ENCODE data around the gene PPFIBP1.

- TF ChIP-seq, protein P1, sequence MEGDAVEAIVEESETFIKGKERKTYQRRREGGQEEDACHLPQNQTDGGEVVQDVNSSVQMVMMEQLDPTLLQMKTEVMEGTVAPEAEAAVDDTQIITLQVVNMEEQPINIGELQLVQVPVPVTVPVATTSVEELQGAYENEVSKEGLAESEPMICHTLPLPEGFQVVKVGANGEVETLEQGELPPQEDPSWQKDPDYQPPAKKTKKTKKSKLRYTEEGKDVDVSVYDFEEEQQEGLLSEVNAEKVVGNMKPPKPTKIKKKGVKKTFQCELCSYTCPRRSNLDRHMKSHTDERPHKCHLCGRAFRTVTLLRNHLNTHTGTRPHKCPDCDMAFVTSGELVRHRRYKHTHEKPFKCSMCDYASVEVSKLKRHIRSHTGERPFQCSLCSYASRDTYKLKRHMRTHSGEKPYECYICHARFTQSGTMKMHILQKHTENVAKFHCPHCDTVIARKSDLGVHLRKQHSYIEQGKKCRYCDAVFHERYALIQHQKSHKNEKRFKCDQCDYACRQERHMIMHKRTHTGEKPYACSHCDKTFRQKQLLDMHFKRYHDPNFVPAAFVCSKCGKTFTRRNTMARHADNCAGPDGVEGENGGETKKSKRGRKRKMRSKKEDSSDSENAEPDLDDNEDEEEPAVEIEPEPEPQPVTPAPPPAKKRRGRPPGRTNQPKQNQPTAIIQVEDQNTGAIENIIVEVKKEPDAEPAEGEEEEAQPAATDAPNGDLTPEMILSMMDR (IDR thresholded peaks at IDR 0.05), result no peak
- TF ChIP-seq ZFX (IDR thresholded peaks at IDR 0.05; ENCODE audit: borderline replicate concordance), result no peak
These were observed 23.5 kb upstream of the PPFIBP1 start for GRCh38 chr12:27500546-27500945.

Measured in 22Rv1 (cell line).